ENCODE data around the gene WDR36. TPM values are rescaled to one million over a fixed set of nuclear protein-coding genes. Genes with fewer than 3 reads are reported as not detected.

WDR36 gene
- total and polyA plus RNA-seq, 4 donors = 7.8 to 34.3 (median 15.5) TPM

DNA sequence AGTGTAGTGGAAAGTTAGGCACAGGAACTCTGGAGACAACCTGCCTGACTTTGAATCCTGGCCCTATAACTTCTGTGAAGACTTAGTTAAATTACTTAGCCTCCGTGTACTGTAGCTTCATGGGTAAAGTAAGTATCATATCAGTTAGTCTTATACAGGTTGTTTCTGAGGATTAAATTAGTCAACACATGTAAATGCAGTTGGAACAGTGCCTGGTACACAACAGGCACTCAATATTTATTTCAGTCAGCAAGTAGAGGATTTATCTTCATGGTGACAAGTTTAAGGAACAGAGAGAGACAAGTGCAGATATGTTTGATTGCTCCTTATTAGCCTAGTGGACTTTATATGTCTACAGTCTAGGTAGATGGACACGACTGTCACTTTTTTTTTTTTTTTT is 17.9 kb upstream of the WDR36 start:
- H3K4me3 ChIP-seq = no peak overlapping the region

DNA sequence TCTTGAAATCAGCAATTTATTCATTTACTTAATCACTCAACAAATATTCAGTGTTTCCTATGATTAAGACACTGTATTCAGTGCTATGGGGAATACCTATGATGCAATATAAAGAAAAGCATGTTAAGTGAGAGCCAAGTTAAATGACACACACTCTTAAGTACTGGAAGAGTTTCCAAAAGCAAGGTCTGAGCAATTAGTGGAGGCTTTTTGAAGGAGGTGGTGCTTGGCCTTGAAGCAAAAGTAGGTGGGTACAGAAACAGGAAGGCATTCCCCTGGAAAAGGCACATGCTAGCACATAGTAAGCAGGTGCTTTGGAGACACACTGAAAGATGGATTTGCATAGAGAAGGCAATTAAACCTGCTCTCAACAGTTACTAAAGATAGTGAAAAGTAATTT is 16.6 kb upstream of the WDR36 start:
- peak; percentile 74 for ATAC-seq (ENCODE audit: insufficient read depth, low FRiP score)
- Histone ChIP-seq H3K9me3 (ENCODE audit: control insufficient read depth in 4 of 4, insufficient read depth in 3 of 4, low read length in 3 of 4) (no peaks in the 10 kb centered on the region), H3K4me1 (ENCODE audit: control insufficient read depth in 5 of 5, insufficient read depth in 5 of 5, low read length in 5 of 5) (peaks cover 0 to 20% (median 0%) of the 10 kb centered on the region in 5 donors), H3K9ac (ENCODE audit: insufficient read depth in 1 of 2, low read length in 2 of 2) (no peak overlapping the region), H3K27me3 (ENCODE audit: control insufficient read depth in 3 of 3, insufficient read depth in 3 of 3, low read length in 2 of 3) (peaks cover 0 to 52% (median 28%) of the 10 kb centered on the region in 3 donors), H3K4me3 (no peak overlapping the region), H3K27ac (ENCODE audit: low read depth in 1 of 2, low read length in 1 of 2) (no peak overlapping the region), H3K36me3 (ENCODE audit: control insufficient read depth in 4 of 4, insufficient read depth in 4 of 4, low read length in 4 of 4) (no peaks in the 10 kb centered on the region)
- DNase-seq = peak in 1 of 3 donors; percentile 29
- TF ChIP-seq, protein P1, sequence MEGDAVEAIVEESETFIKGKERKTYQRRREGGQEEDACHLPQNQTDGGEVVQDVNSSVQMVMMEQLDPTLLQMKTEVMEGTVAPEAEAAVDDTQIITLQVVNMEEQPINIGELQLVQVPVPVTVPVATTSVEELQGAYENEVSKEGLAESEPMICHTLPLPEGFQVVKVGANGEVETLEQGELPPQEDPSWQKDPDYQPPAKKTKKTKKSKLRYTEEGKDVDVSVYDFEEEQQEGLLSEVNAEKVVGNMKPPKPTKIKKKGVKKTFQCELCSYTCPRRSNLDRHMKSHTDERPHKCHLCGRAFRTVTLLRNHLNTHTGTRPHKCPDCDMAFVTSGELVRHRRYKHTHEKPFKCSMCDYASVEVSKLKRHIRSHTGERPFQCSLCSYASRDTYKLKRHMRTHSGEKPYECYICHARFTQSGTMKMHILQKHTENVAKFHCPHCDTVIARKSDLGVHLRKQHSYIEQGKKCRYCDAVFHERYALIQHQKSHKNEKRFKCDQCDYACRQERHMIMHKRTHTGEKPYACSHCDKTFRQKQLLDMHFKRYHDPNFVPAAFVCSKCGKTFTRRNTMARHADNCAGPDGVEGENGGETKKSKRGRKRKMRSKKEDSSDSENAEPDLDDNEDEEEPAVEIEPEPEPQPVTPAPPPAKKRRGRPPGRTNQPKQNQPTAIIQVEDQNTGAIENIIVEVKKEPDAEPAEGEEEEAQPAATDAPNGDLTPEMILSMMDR (IDR thresholded peaks at IDR 0.05; ENCODE audit: control extremely low read depth, extremely low read depth) = no peak

More for the DNA sequence above, 17.9 kb upstream of the WDR36 start:
- TF ChIP-seq, protein P1 (IDR thresholded peaks at IDR 0.05; ENCODE audit: control extremely low read depth, extremely low read depth) = no peak
- Histone ChIP-seq H3K4me1 (ENCODE audit: control insufficient read depth in 5 of 5, insufficient read depth in 5 of 5, low read length in 5 of 5) (peaks cover 0 to 21% (median 0%) of the 10 kb centered on the region in 5 donors), H3K27ac (ENCODE audit: low read depth in 1 of 2, low read length in 1 of 2) (no peak overlapping the region), H3K9me3 (ENCODE audit: control insufficient read depth in 4 of 4, insufficient read depth in 3 of 4, low read length in 3 of 4) (no peaks in the 10 kb centered on the region), H3K9ac (ENCODE audit: insufficient read depth in 1 of 2, low read length in 2 of 2) (no peak overlapping the region), H3K36me3 (ENCODE audit: control insufficient read depth in 4 of 4, insufficient read depth in 4 of 4, low read length in 4 of 4) (no peaks in the 10 kb centered on the region), H3K27me3 (ENCODE audit: control insufficient read depth in 3 of 3, insufficient read depth in 3 of 3, low read length in 2 of 3) (peaks cover 0 to 65% (median 39%) of the 10 kb centered on the region in 3 donors)
- ATAC-seq (ENCODE audit: insufficient read depth, low FRiP score) = no peak
- 82% methylated on average over 2 of the region's 2 CpGs for WGBS, 2 donors
- no peak for DNase-seq

DNA sequence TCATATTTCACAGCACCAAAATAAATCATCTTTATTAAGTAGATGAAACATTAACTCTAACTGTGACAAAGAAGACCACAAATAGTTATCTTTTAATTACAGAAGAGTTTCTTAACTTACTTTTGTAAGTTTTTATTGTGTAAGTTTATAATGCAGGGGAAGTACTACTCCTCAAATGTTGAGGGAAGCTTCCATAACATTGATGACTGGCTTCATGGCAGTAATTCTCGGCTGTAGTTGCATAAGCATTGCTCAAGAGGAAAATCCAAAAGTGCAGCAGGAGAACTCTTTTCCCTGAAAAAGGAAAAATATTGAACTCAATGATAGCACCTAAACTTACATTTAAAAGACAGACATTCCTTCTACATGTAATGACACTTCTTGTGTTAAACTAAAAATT is 16.1 kb upstream of the WDR36 start:
- TF ChIP-seq, protein P1 (IDR thresholded peaks at IDR 0.05; ENCODE audit: control extremely low read depth, extremely low read depth) = no peak
- 22 to 39% methylated on average over 1 of the region's 1 CpG for WGBS, 2 donors
- ATAC-seq (ENCODE audit: insufficient read depth, low FRiP score) = no peak

DNA sequence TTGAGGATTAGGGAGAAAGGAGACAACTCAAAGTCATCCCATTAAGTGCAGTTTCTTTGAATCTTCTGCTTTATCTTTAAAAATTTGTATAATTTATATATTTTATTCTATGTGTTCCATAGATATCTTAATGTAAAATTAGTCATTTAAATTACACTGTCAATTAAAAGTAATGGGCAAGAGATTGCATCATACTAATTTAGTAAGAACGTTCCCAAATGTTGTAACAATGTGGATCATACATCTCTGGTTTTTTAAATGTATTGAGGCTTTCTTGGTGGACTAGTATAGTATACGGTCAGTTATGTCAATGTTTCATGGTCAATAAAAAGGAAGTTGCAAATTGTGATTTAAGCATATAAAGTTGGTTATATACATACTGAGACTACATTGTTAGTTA is 14.5 kb upstream of the WDR36 start:
- H3K9me3 ChIP-seq (ENCODE audit: control insufficient read depth in 4 of 4, insufficient read depth in 3 of 4, low read length in 3 of 4) = no peaks in the 10 kb centered on the region
- TF ChIP-seq, protein P1 (IDR thresholded peaks at IDR 0.05; ENCODE audit: control extremely low read depth, extremely low read depth) = no peak
- H3K9ac ChIP-seq (ENCODE audit: insufficient read depth in 1 of 2, low read length in 2 of 2) = no peak overlapping the region
- no peak for ATAC-seq (ENCODE audit: insufficient read depth, low FRiP score)
- H3K27me3 ChIP-seq (ENCODE audit: control insufficient read depth in 3 of 3, insufficient read depth in 3 of 3, low read length in 2 of 3) = peaks cover 0 to 30% (median 9%) of the 10 kb centered on the region in 3 donors
- DNase-seq = no peak
- H3K4me1 ChIP-seq (ENCODE audit: control insufficient read depth in 5 of 5, insufficient read depth in 5 of 5, low read length in 5 of 5) = peaks cover 0 to 12% (median 0%) of the 10 kb centered on the region in 5 donors
- no peaks in the 10 kb centered on the region for H3K36me3 ChIP-seq (ENCODE audit: control insufficient read depth in 4 of 4, insufficient read depth in 4 of 4, low read length in 4 of 4)
- 35 to 63% methylated on average over 2 of the region's 2 CpGs for WGBS, 2 donors
- H3K4me3 ChIP-seq = no peak overlapping the region
- no peak overlapping the region for H3K27ac ChIP-seq (ENCODE audit: low read depth in 1 of 2, low read length in 1 of 2)

More for the DNA sequence above, 16.1 kb upstream of the WDR36 start:
- H3K27ac ChIP-seq (ENCODE audit: low read depth in 1 of 2, low read length in 1 of 2) = no peak overlapping the region
- H3K27me3 ChIP-seq (ENCODE audit: control insufficient read depth in 3 of 3, insufficient read depth in 3 of 3, low read length in 2 of 3) = peaks cover 0 to 46% (median 23%) of the 10 kb centered on the region in 3 donors
- no peaks in the 10 kb centered on the region for H3K36me3 ChIP-seq (ENCODE audit: control insufficient read depth in 4 of 4, insufficient read depth in 4 of 4, low read length in 4 of 4)
- no peak for DNase-seq
- no peaks in the 10 kb centered on the region for H3K9me3 ChIP-seq (ENCODE audit: control insufficient read depth in 4 of 4, insufficient read depth in 3 of 4, low read length in 3 of 4)
- H3K9ac ChIP-seq (ENCODE audit: insufficient read depth in 1 of 2, low read length in 2 of 2) = no peak overlapping the region
- peaks cover 0 to 14% (median 0%) of the 10 kb centered on the region in 5 donors for H3K4me1 ChIP-seq (ENCODE audit: control insufficient read depth in 5 of 5, insufficient read depth in 5 of 5, low read length in 5 of 5)
- no peak overlapping the region for H3K4me3 ChIP-seq

Measured in lung (tissue), 12 donors.